B cell (primary cell): ENCODE measurements around the gene PNLIPRP2. TPM values are rescaled to one million over a fixed set of nuclear protein-coding genes. Genes with fewer than 3 reads are reported as not detected.

ENCODE experiments used
- ATAC-seq: fragments of 200-7000 bp; cut with Tn5 transposase; one replicate; pipeline ENCODE4 v1.10.0; 2021; ENCODE audit warnings: low read depth, mild to moderate bottlenecking, moderate number of reproducible peaks, moderate library complexity
- CTCF ChIA-PET: fragments of 350-600 bp; sonication (Branson Sonifier 250); formaldehyde crosslinking; loops from one replicate; lab custom pipeline; 2021; ENCODE audit warnings: antibody characterized with exemption, inconsistent platforms; lab: Charles Lee
- POLR2A ChIA-PET: fragments of 350-600 bp; sonication (Branson Sonifier 250); formaldehyde crosslinking; loops from one replicate; lab custom pipeline; 2021; ENCODE audit warnings: antibody characterized with exemption; lab: Charles Lee
- DNase-seq: peaks from one replicate; pipeline ENCODE4 v3.0.0; 2013
- H2AFZ ChIP-seq: 2 replicates; pipeline ENCODE4 v1.6.1; 2012; ENCODE audit warnings: mild to moderate bottlenecking, low read depth, low read length; ENCODE audit not compliant: insufficient read depth, poor library complexity, severe bottlenecking
- H3K27ac ChIP-seq, 2 donors: 1 replicate in 1 of 2; 2 replicates in 1 of 2; pipeline ENCODE4 v1.5.1; 2012 to 2013; ENCODE audit warnings: low read length in 2 of 2, mild to moderate bottlenecking in 2 of 2, moderate library complexity in 1 of 2
- H3K27me3 ChIP-seq, 4 experiments: fragments of 200-600 bp in 1 of 4; sonication (generic) in 1 of 4; replicated peaks in 1 of 4; 1 replicate in 2 of 4; 2 replicates in 2 of 4; pipeline versions ENCODE4 v1.6.1 to v1.7.0; 2013 to 2016; ENCODE audit warnings: low read length in 3 of 4, mild to moderate bottlenecking in 2 of 4, mixed read lengths in 1 of 4, moderate library complexity in 1 of 4; ENCODE audit not compliant: insufficient read depth in 4 of 4, control insufficient read depth in 3 of 4; ENCODE audit errors: control extremely low read depth in 1 of 4
- H3K36me3 ChIP-seq, 2 experiments: replicated peaks in 1 of 2; 1 replicate in 1 of 2; 2 replicates in 1 of 2; pipeline versions ENCODE4 v1.6.1 to v1.7.1; 2013; ENCODE audit warnings: low read length in 1 of 2; ENCODE audit not compliant: insufficient read depth in 2 of 2, control insufficient read depth in 1 of 2; ENCODE audit errors: control extremely low read depth in 1 of 2, extremely low read depth in 1 of 2
- H3K4me1 ChIP-seq, 2 donors: fragments of 200-600 bp in 1 of 2; sonication (generic) in 1 of 2; 1 replicate in 1 of 2; 2 replicates in 1 of 2; pipeline versions ENCODE4 v1.5.1 to v1.6.1; 2013 to 2017; ENCODE audit warnings: low read length in 2 of 2; ENCODE audit not compliant: control insufficient read depth in 2 of 2, insufficient read depth in 2 of 2
- H3K4me2 ChIP-seq: replicated peaks from 2 replicates; pipeline ENCODE3; 2012; ENCODE audit warnings: mild to moderate bottlenecking, low read depth, low read length; ENCODE audit not compliant: poor library complexity, severe bottlenecking
- H3K4me3 ChIP-seq, 5 experiments: fragments of 200-600 bp in 1 of 5; sonication (generic) in 1 of 5; 1 replicate in 3 of 5; 2 replicates in 2 of 5; pipeline versions ENCODE4 v1.5.1 to v1.7.0; 2011 to 2016; ENCODE audit warnings: low read length in 4 of 5, mild to moderate bottlenecking in 4 of 5, low read depth in 2 of 5, control low read depth in 1 of 5, moderate library complexity in 1 of 5; ENCODE audit not compliant: insufficient read depth in 1 of 5; ENCODE audit errors: control extremely low read depth in 1 of 5, extremely low read depth in 1 of 5
- H3K79me2 ChIP-seq: fragments of 200-600 bp; sonication (generic); one replicate; pipeline ENCODE4 v1.6.0; 2016; ENCODE audit warnings: low read length; ENCODE audit not compliant: control insufficient read depth, insufficient read depth
- H3K9ac ChIP-seq: fragments of 200-600 bp; sonication (generic); 2 replicates; pipeline ENCODE4 v1.6.1; 2017; ENCODE audit warnings: mild to moderate bottlenecking, low read length, moderate library complexity
- H3K9me3 ChIP-seq, 3 donors: one replicate each; pipeline versions ENCODE4 v1.6.1 to v1.7.1; 2013; ENCODE audit warnings: low read length in 2 of 3; ENCODE audit not compliant: control insufficient read depth in 2 of 3, insufficient read depth in 1 of 3; ENCODE audit errors: control extremely low read depth in 1 of 3
- H4K20me1 ChIP-seq: 2 replicates; pipeline ENCODE4 v1.6.0; 2012; ENCODE audit warnings: mild to moderate bottlenecking, low read length; ENCODE audit not compliant: insufficient read depth, control insufficient read depth, poor library complexity, severe bottlenecking
- H3K27ac Mint-ChIP-seq: one replicate; pipeline ENCODE4 v1.8.0; 2021; ENCODE audit warnings: mixed read lengths
- H3K27me3 Mint-ChIP-seq: one replicate; pipeline ENCODE4 v1.8.0; 2021; ENCODE audit warnings: mixed read lengths
- H3K4me1 Mint-ChIP-seq: one replicate; pipeline ENCODE4 v1.8.0; 2021; ENCODE audit warnings: mixed read lengths
- H3K4me3 Mint-ChIP-seq: one replicate; pipeline ENCODE4 v1.8.0; 2021; ENCODE audit warnings: mixed read lengths
- H3K9me3 Mint-ChIP-seq: one replicate; pipeline ENCODE4 v1.8.0; 2022; ENCODE audit warnings: mixed read lengths; ENCODE audit not compliant: insufficient read depth
- EZH2 ChIP-seq: IDR thresholded peaks from 2 replicates; pipeline ENCODE4 v1.6.1; 2012; ENCODE audit warnings: borderline replicate concordance, low read depth, mild to moderate bottlenecking, moderate library complexity, low read length; ENCODE audit not compliant: insufficient read depth, poor library complexity, severe bottlenecking
- WGBS: methylation state at CpG from one replicate; pipeline ENCODE4 v1.1.5; 2013; ENCODE audit warnings: missing lambda C conversion rate; ENCODE audit not compliant: insufficient coverage; 5-methylcytosine and 5-hydroxymethylcytosine counted together
- intact Hi-C: fragments of 100-400 bp; cut with micrococcal nuclease; formaldehyde crosslinking; loops from one replicate; pipeline ENCODE4 v1.10.0; 2022
- polyA plus RNA-seq: library from polyadenylated mRNA; depleted of rRNA; stranded (reverse); fragments of >200 nt; gene quantifications from 2 replicates; pipeline ENCODE4 v1.2.3, GENCODE V29; 2012
- total RNA-seq, 2 donors: library from RNA; stranded (reverse); fragments of 120-200 nt in 1 of 2; gene quantifications; 1 replicate in 1 of 2; 2 replicates in 1 of 2; pipeline versions ENCODE4 v1.2.3 to v1.2.4, GENCODE V29; 2013 to 2022
- TF ChIP-seq, protein P1 (sequence below): fragments of 200-600 bp; IDR thresholded peaks from one replicate; pipeline ENCODE4 v1.8.0; 2022; ENCODE audit warnings: antibody characterized with exemption, mild to moderate bottlenecking

PNLIPRP2 gene
- total and polyA plus RNA-seq, 2 donors (not counting 1 experiment from before 2014, with no cell fraction given): not detected

DNA sequence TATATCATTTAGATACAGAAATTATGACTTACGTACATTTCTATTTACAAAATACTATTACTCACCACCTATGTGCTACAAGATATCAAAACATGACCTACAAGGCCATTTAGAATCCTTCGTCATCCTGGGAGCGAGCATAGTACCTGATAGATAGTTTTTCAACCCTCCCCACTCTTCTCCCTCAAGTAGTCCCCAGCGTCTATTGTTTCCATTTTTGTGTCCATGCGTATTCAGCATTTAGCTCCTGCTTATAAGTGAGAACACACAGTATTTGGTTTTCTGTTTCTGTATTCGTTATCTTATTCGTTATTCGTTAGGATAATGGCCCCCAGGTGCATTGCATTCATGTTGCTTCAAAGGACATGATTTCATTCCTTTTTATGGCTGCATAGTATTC lies 28.1 kb downstream of the PNLIPRP2 start:
- POLR2A ChIA-PET: no interaction called here
- CTCF ChIA-PET: no interaction called here
- no peak for ATAC-seq

DNA sequence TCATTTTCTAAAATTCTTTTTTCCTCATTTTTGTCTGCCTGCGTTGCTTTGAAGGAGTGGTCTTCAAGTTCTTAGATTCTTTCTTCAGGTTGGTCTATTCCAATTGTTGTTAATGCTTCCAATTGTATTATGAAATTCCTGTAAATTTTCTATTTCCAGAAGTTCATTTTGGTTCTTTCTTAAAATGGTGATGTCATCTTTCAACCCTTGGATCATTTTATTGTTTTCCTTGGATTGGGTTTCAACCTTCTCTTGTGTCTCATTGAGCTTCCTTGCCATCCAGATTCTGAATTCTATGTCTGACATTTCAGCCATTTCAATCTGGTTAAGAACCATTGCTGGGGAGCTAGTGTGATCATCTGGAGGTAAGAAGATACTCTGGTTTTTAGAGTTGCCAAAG lies 33.1 kb downstream of the PNLIPRP2 start:
- WGBS: no CpG with 5 or more reads among the region's 1 CpG
- POLR2A ChIA-PET: no interaction called here
- Histone ChIP-seq H3K4me3 (no peak overlapping the region), H3K9me3 (peaks cover 0 to 7% (median 0%) of the 10 kb centered on the region in 3 donors), H3K4me1 (no peaks in the 10 kb centered on the region), H3K36me3 (no peaks in the 10 kb centered on the region), H3K9ac (no peak overlapping the region), H3K27ac (no peak overlapping the region), H4K20me1 (no peaks in the 10 kb centered on the region), H3K79me2 (no peaks in the 10 kb centered on the region), H3K4me2 (no peak overlapping the region), H3K27me3 (no peaks in the 10 kb centered on the region), H2AFZ (no peak overlapping the region)
- Mint-ChIP-seq H3K27me3 (peaks cover 11% of the 10 kb centered on the region), H3K4me1 (no peaks in the 10 kb centered on the region), H3K4me3 (no peak overlapping the region), H3K27ac (no peak overlapping the region), H3K9me3 (peaks cover 10% of the 10 kb centered on the region)
- no peak for DNase-seq
- CTCF ChIA-PET: no interaction called here
- intact Hi-C loops: no loop called here
- TF ChIP-seq, protein P1, sequence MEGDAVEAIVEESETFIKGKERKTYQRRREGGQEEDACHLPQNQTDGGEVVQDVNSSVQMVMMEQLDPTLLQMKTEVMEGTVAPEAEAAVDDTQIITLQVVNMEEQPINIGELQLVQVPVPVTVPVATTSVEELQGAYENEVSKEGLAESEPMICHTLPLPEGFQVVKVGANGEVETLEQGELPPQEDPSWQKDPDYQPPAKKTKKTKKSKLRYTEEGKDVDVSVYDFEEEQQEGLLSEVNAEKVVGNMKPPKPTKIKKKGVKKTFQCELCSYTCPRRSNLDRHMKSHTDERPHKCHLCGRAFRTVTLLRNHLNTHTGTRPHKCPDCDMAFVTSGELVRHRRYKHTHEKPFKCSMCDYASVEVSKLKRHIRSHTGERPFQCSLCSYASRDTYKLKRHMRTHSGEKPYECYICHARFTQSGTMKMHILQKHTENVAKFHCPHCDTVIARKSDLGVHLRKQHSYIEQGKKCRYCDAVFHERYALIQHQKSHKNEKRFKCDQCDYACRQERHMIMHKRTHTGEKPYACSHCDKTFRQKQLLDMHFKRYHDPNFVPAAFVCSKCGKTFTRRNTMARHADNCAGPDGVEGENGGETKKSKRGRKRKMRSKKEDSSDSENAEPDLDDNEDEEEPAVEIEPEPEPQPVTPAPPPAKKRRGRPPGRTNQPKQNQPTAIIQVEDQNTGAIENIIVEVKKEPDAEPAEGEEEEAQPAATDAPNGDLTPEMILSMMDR: no peak
- no peak for TF ChIP-seq EZH2
- no peak for ATAC-seq

More for the DNA sequence above, 28.1 kb downstream of the PNLIPRP2 start:
- Mint-ChIP-seq H3K4me1 (no peaks in the 10 kb centered on the region), H3K4me3 (no peak overlapping the region), H3K9me3 (peaks cover 13% of the 10 kb centered on the region), H3K27me3 (no peaks in the 10 kb centered on the region), H3K27ac (no peak overlapping the region)
- H3K4me3 ChIP-seq: no peak overlapping the region
- intact Hi-C loops: no loop called here
- no peaks in the 10 kb centered on the region for H3K79me2 ChIP-seq
- H3K36me3 ChIP-seq: no peaks in the 10 kb centered on the region
- no peak overlapping the region for H3K9ac ChIP-seq
- H2AFZ ChIP-seq: no peak overlapping the region
- TF ChIP-seq, protein P1: no peak
- no peak for TF ChIP-seq EZH2
- H3K27ac ChIP-seq: no peak overlapping the region
- no peak overlapping the region for H3K4me2 ChIP-seq
- peaks cover 0 to 10% (median 0%) of the 10 kb centered on the region in 3 donors for H3K9me3 ChIP-seq
- no peaks in the 10 kb centered on the region for H3K4me1 ChIP-seq
- WGBS: 67% methylated on average over 1 of the region's 8 CpGs
- no peaks in the 10 kb centered on the region for H3K27me3 ChIP-seq
- DNase-seq: no peak
- H4K20me1 ChIP-seq: no peaks in the 10 kb centered on the region
